SK-N-SH treated with all-trans-retinoic acid at 6 μM for 48 hours (cell line): Measurements from ENCODE around the gene SLC25A14.

ENCODE experiments used
- CSDC2 ChIP-seq: fragments of 250-450 bp; sonication (Bioruptor Pico); IDR thresholded peaks from 2 replicates; pipeline ENCODE4 v1.5.0; 2020; ENCODE audit warnings: mild to moderate bottlenecking, moderate library complexity
- GLIS3 ChIP-seq: fragments of 250-450 bp; sonication (Bioruptor Pico); IDR thresholded peaks from 2 replicates; pipeline ENCODE4 v1.5.0; 2020; ENCODE audit warnings: mild to moderate bottlenecking, moderate library complexity
- ISL1 ChIP-seq: fragments of 250-450 bp; sonication (Bioruptor Pico); IDR thresholded peaks from 2 replicates; pipeline ENCODE4 v2.1.2; 2022; ENCODE audit warnings: mild to moderate bottlenecking, moderate library complexity
- ZC3H10 ChIP-seq: fragments of 250-450 bp; sonication (Bioruptor Pico); IDR thresholded peaks from 2 replicates; pipeline ENCODE4 v1.5.1; 2021; ENCODE audit warnings: mild to moderate bottlenecking, moderate library complexity
- ZFP30 ChIP-seq: fragments of 450-650 bp; formaldehyde crosslinking; IDR thresholded peaks from 2 replicates; pipeline ENCODE4 v1.5.0; 2022; ENCODE audit warnings: mild to moderate bottlenecking, moderate library complexity
- ZNF565 ChIP-seq: fragments of 450-650 bp; formaldehyde crosslinking; conservative IDR thresholded peaks from 2 replicates; pipeline ENCODE4 v1.5.0; 2020; ENCODE audit warnings: low read depth, mild to moderate bottlenecking, moderate library complexity
- TF ChIP-seq, protein P1 (sequence below): fragments of 250-450 bp; sonication (Bioruptor Pico); IDR thresholded peaks from 2 replicates; pipeline ENCODE4 v1.5.1; 2020; ENCODE audit warnings: low read depth, mild to moderate bottlenecking, moderate library complexity
- TF ChIP-seq, protein P2 (sequence below): fragments of 250-450 bp; sonication (Bioruptor Pico); IDR thresholded peaks from 2 replicates; pipeline ENCODE4 v1.5.0; 2020; ENCODE audit warnings: mild to moderate bottlenecking, moderate library complexity
- TF ChIP-seq, protein P3 (sequence below): fragments of 250-450 bp; sonication (Bioruptor Pico); IDR thresholded peaks from 2 replicates; pipeline ENCODE4 v1.8.0; 2020; ENCODE audit warnings: mild to moderate bottlenecking, moderate library complexity, borderline replicate concordance
- TF ChIP-seq, protein P4 (sequence below): fragments of 250-450 bp; sonication (Bioruptor Pico); IDR thresholded peaks from 2 replicates; pipeline ENCODE4 v1.5.1; 2021; ENCODE audit warnings: mild to moderate bottlenecking, moderate library complexity

DNA sequence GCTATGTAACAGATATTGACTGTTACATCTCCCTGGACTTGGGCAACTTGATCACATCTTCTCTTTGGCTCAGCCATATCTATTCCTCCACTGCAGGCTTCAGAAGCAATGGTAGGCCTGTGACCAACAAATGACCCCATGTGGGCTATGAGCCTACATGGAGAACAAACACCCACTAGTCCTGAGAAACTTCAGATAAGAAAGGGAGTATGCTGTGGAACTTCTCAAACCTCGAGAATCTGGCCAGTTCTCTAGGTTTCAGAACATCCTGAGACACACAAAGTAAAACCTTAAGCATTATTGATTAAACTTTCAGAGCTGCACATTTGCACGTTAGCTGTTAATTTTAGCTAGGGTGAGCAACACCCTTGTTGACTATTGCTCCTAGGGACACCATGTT lies 78.3 kb downstream of the SLC25A14 start:
- no peak for TF ChIP-seq ZNF565 (CRISPR knock-in tag)
- TF ChIP-seq ZFP30 (CRISPR knock-in tag), result no peak
- TF ChIP-seq, protein P1, sequence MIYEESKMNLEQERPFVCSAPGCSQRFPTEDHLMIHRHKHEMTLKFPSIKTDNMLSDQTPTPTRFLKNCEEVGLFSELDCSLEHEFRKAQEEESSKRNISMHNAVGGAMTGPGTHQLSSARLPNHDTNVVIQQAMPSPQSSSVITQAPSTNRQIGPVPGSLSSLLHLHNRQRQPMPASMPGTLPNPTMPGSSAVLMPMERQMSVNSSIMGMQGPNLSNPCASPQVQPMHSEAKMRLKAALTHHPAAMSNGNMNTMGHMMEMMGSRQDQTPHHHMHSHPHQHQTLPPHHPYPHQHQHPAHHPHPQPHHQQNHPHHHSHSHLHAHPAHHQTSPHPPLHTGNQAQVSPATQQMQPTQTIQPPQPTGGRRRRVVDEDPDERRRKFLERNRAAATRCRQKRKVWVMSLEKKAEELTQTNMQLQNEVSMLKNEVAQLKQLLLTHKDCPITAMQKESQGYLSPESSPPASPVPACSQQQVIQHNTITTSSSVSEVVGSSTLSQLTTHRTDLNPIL (CRISPR knock-in tag), result no peak
- TF ChIP-seq GLIS3, result no peak
- TF ChIP-seq, protein P2, sequence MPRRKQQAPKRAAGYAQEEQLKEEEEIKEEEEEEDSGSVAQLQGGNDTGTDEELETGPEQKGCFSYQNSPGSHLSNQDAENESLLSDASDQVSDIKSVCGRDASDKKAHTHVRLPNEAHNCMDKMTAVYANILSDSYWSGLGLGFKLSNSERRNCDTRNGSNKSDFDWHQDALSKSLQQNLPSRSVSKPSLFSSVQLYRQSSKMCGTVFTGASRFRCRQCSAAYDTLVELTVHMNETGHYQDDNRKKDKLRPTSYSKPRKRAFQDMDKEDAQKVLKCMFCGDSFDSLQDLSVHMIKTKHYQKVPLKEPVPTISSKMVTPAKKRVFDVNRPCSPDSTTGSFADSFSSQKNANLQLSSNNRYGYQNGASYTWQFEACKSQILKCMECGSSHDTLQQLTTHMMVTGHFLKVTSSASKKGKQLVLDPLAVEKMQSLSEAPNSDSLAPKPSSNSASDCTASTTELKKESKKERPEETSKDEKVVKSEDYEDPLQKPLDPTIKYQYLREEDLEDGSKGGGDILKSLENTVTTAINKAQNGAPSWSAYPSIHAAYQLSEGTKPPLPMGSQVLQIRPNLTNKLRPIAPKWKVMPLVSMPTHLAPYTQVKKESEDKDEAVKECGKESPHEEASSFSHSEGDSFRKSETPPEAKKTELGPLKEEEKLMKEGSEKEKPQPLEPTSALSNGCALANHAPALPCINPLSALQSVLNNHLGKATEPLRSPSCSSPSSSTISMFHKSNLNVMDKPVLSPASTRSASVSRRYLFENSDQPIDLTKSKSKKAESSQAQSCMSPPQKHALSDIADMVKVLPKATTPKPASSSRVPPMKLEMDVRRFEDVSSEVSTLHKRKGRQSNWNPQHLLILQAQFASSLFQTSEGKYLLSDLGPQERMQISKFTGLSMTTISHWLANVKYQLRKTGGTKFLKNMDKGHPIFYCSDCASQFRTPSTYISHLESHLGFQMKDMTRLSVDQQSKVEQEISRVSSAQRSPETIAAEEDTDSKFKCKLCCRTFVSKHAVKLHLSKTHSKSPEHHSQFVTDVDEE (CRISPR knock-in tag), result no peak
- TF ChIP-seq, protein P3, sequence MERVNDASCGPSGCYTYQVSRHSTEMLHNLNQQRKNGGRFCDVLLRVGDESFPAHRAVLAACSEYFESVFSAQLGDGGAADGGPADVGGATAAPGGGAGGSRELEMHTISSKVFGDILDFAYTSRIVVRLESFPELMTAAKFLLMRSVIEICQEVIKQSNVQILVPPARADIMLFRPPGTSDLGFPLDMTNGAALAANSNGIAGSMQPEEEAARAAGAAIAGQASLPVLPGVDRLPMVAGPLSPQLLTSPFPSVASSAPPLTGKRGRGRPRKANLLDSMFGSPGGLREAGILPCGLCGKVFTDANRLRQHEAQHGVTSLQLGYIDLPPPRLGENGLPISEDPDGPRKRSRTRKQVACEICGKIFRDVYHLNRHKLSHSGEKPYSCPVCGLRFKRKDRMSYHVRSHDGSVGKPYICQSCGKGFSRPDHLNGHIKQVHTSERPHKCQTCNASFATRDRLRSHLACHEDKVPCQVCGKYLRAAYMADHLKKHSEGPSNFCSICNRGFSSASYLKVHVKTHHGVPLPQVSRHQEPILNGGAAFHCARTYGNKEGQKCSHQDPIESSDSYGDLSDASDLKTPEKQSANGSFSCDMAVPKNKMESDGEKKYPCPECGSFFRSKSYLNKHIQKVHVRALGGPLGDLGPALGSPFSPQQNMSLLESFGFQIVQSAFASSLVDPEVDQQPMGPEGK (CRISPR knock-in tag), result no peak
- no peak for TF ChIP-seq ISL1
- TF ChIP-seq CSDC2 (CRISPR knock-in tag), result no peak
- TF ChIP-seq ZC3H10 (CRISPR knock-in tag), result no peak
- TF ChIP-seq, protein P4, sequence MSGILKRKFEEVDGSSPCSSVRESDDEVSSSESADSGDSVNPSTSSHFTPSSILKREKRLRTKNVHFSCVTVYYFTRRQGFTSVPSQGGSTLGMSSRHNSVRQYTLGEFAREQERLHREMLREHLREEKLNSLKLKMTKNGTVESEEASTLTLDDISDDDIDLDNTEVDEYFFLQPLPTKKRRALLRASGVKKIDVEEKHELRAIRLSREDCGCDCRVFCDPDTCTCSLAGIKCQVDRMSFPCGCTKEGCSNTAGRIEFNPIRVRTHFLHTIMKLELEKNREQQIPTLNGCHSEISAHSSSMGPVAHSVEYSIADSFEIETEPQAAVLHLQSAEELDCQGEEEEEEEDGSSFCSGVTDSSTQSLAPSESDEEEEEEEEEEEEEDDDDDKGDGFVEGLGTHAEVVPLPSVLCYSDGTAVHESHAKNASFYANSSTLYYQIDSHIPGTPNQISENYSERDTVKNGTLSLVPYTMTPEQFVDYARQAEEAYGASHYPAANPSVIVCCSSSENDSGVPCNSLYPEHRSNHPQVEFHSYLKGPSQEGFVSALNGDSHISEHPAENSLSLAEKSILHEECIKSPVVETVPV (CRISPR knock-in tag), result no peak
